ENCODE measurements around the gene VPS39. TPM values are rescaled to one million over a fixed set of nuclear protein-coding genes. Genes with fewer than 3 reads are reported as not detected.

The VPS39 gene
- total and polyA plus RNA-seq, 2 donors (not counting 3 experiments of a cell fraction or from before 2014, with no cell fraction given) = 56.5 to 56.7 TPM

- FAIRE-seq (no peak), DNase-seq (ENCODE audit: low read depth, low spot score) (peak; percentile 45)
- Histone ChIP-seq H3K79me2 (ENCODE audit: control insufficient read depth, insufficient read depth, low read length) (no peaks in the 10 kb centered on the region), H3K4me1 (ENCODE audit: control insufficient read depth, extremely low read depth, insufficient read depth, low read length) (no peaks in the 10 kb centered on the region), H3K9me1 (replicated peaks; ENCODE audit: control insufficient read depth, extremely low read depth, insufficient read depth, low read length) (no peaks in the 10 kb centered on the region), H4K20me1 (replicated peaks; ENCODE audit: control insufficient read depth, extremely low read depth, insufficient read depth, low read length) (no peaks in the 10 kb centered on the region), H3K27ac (ENCODE audit: insufficient read depth, low read depth, low read length) (no peak overlapping the region), H3K4me3 (replicated peaks in 1 of 3; ENCODE audit: insufficient read depth in 1 of 3, low read depth in 1 of 3, low read length in 3 of 3) (no peak overlapping the region), H3K9ac (replicated peaks; ENCODE audit: extremely low read depth, insufficient read depth, low read length) (no peak overlapping the region), H3K9me3 (replicated peaks; ENCODE audit: control insufficient read depth, insufficient read depth, low read length) (no peaks in the 10 kb centered on the region), H2AFZ (ENCODE audit: low read depth, low read length) (no peak overlapping the region), H3K36me3 (ENCODE audit: control insufficient read depth in 2 of 2, extremely low read depth in 1 of 2, insufficient read depth in 2 of 2, low read length in 2 of 2) (no peaks in the 10 kb centered on the region), H3K27me3 (ENCODE audit: control insufficient read depth in 2 of 2, insufficient read depth in 2 of 2, low read length in 2 of 2) (no peaks in the 10 kb centered on the region), H3K4me2 (ENCODE audit: insufficient read depth, low read length) (no peak overlapping the region)
- BruUV-seq (replicated peaks) = no TSS peak
- TF ChIP-seq POLR2A (IDR thresholded peaks at IDR 0.05; ENCODE audit: low read depth, low read length) (no peak), EZH2 (IDR thresholded peaks at IDR 0.05; ENCODE audit: borderline replicate concordance, low read depth, low read length, severe bottlenecking) (no peak), FOS (IDR thresholded peaks at IDR 0.05; ENCODE audit: borderline replicate concordance, insufficient read depth, low read length) (no peak), JUN (IDR thresholded peaks at IDR 0.05; ENCODE audit: borderline replicate concordance, insufficient read depth, insufficient read length, low read depth) (no peak), POLR2AphosphoS5 (IDR thresholded peaks at IDR 0.05; ENCODE audit: insufficient read depth, low read depth, low read length) (no peak), GATA2 (IDR thresholded peaks at IDR 0.05; ENCODE audit: insufficient read depth, insufficient read length, low read depth, low read length) (no peak), CTCF (IDR thresholded peaks at IDR 0.05; ENCODE audit: extremely low read depth in 1 of 2, insufficient read depth in 1 of 2, low read depth in 1 of 2, low read length in 2 of 2) (no peak), MYC (IDR thresholded peaks at IDR 0.05; ENCODE audit: low read depth, low read length) (no peak)
- intact Hi-C loops (cut with micrococcal nuclease) (no loop called here), dilution Hi-C loops (cut with MboI; ENCODE audit: extremely low pct_ligation_motif_present, low sequenced_read_pairs) (no loop called here)
- ChIA-PET CTCF (interaction anchor here (1.5 kb wide), 1 partner anchor 14 kb away, joined by 4 read pairs; no protein-coding TSS in a partner anchor), POLR2A (no interaction called here)
These were observed 56.4 kb downstream of the VPS39 start for GRCh38 chr15:42151736-42152135.
